GM12878 (cell line): ENCODE data around the gene RAB25. TPM values are rescaled to one million over a fixed set of nuclear protein-coding genes. Genes with fewer than 3 reads are reported as not detected.

ENCODE experiments used
- ATAC-seq: fragments of 200-7000 bp; cut with Tn5 transposase; 3 replicates; pipeline ENCODE4 v1.9.1; 2020; ENCODE audit warnings: mild to moderate bottlenecking, moderate library complexity
- BruUV-seq: library from RNA; stranded (reverse); fragments of 400-500 nt; replicated peaks from 2 replicates; lab custom pipeline; 2021; lab: Mats Ljungman, UMichigan
- CTCF ChIA-PET: fragments of 300-600 bp; sonication (Branson Sonifier 250); formaldehyde crosslinking; extraction: SDS; loops from one replicate; lab custom pipeline; 2021; ENCODE audit warnings: inconsistent platforms; lab: Yijun Ruan, JAX
- POLR2A ChIA-PET: fragments of 350-600 bp; formaldehyde crosslinking; extraction: SDS; loops from one replicate; lab custom pipeline; 2021; ENCODE audit warnings: inconsistent platforms; lab: Charles Lee
- RAD21 ChIA-PET: fragments of 300-600 bp; sonication (Branson Sonifier 250); formaldehyde crosslinking; loops from one replicate; lab custom pipeline; 2023; ENCODE audit warnings: antibody characterized with exemption; ENCODE audit not compliant: unreplicated experiment; lab: Charles Lee
- SMC1A ChIA-PET: fragments of 300-600 bp; sonication (Branson Sonifier 250); formaldehyde crosslinking; loops from one replicate; lab custom pipeline; 2023; ENCODE audit not compliant: unreplicated experiment, uncharacterized antibody; lab: Charles Lee
- DNase-seq: peaks from one replicate; pipeline ENCODE4 v3.0.0-alpha.2; 2011; ENCODE audit warnings: low read depth, low spot score
- FAIRE-seq: peaks from 3 replicates; lab custom pipeline; 2011; peaks lifted over from hg19 to GRCh38; lab: Jason Lieb, UNC
- H2AFZ ChIP-seq: 2 replicates; pipeline ENCODE4 v1.6.0; 2011; ENCODE audit warnings: low read depth, low read length, control low read depth; ENCODE audit not compliant: control insufficient read depth
- H3K27ac ChIP-seq: 2 replicates; pipeline ENCODE4 v1.5.1; 2011; ENCODE audit warnings: control low read depth; ENCODE audit not compliant: control insufficient read depth, insufficient read depth
- H3K27me3 ChIP-seq, 2 experiments: replicated peaks in 1 of 2; 2 replicates each; pipeline versions ENCODE4 v1.6.0 to v1.6.1; 2011; ENCODE audit warnings: low read length in 1 of 2; ENCODE audit not compliant: control insufficient read depth in 2 of 2, insufficient read depth in 2 of 2
- H3K36me3 ChIP-seq, 2 experiments: 2 replicates each; pipeline ENCODE4 v1.5.1; 2011; ENCODE audit warnings: low read length in 1 of 2; ENCODE audit not compliant: control insufficient read depth in 2 of 2, insufficient read depth in 2 of 2
- H3K4me1 ChIP-seq: 2 replicates; pipeline ENCODE4 v1.6.1; 2011; ENCODE audit warnings: mild to moderate bottlenecking, low read length, moderate library complexity, mixed read lengths; ENCODE audit not compliant: control insufficient read depth, insufficient read depth
- H3K4me2 ChIP-seq: 2 replicates; pipeline ENCODE4 v1.6.0; 2011; ENCODE audit warnings: control low read depth; ENCODE audit not compliant: control insufficient read depth, insufficient read depth
- H3K4me3 ChIP-seq: fragments of 200-600 bp; sonication (generic); 2 replicates; pipeline ENCODE4 v1.5.1; 2016
- H3K79me2 ChIP-seq: 2 replicates; pipeline ENCODE4 v1.6.0; 2011; ENCODE audit warnings: low read length; ENCODE audit not compliant: control insufficient read depth, insufficient read depth
- H3K9ac ChIP-seq: 2 replicates; pipeline ENCODE4 v1.8.0; 2011; ENCODE audit warnings: low read length, control low read depth, mixed read lengths; ENCODE audit not compliant: control insufficient read depth, insufficient read depth
- H3K9me3 ChIP-seq: replicated peaks from 3 replicates; pipeline ENCODE4 v1.5.1; 2011; ENCODE audit warnings: mild to moderate bottlenecking, low read length; ENCODE audit not compliant: control insufficient read depth, insufficient read depth
- H4K20me1 ChIP-seq: 2 replicates; pipeline ENCODE4 v1.6.0; 2011; ENCODE audit not compliant: control insufficient read depth, insufficient read depth
- CUX1 ChIP-seq: IDR thresholded peaks from 2 replicates; pipeline ENCODE4 v1.6.1; 2012; ENCODE audit warnings: improper control_type of control experiment, low read depth, low read length; ENCODE audit not compliant: insufficient replicate concordance
- DPF2 ChIP-seq: fragments of 450-650 bp; IDR thresholded peaks from 2 replicates; pipeline ENCODE4 v1.6.1; 2017; ENCODE audit warnings: mild to moderate bottlenecking
- E2F8 ChIP-seq: fragments of 450-650 bp; IDR thresholded peaks from 2 replicates; pipeline ENCODE4 v1.6.1; 2018; ENCODE audit warnings: mild to moderate bottlenecking, low read depth, moderate library complexity; ENCODE audit not compliant: partially characterized antibody
- HDAC6 ChIP-seq: fragments of 200-600 bp; sonication (generic); IDR thresholded peaks from one replicate; pipeline ENCODE4 v1.8.0; 2017; ENCODE audit warnings: antibody characterized with exemption; ENCODE audit not compliant: unreplicated experiment
- HDGF ChIP-seq: fragments of 450-650 bp; IDR thresholded peaks from 2 replicates; pipeline ENCODE4 v1.6.1; 2016; ENCODE audit warnings: antibody characterized with exemption
- IKZF2 ChIP-seq, 2 experiments: fragments of 450-650 bp; IDR thresholded peaks; 2 replicates each; pipeline ENCODE4 v1.6.1; 2017; ENCODE audit warnings: mild to moderate bottlenecking in 2 of 2, moderate library complexity in 2 of 2
- IRF3 ChIP-seq: fragments of 450-650 bp; IDR thresholded peaks from 2 replicates; pipeline ENCODE4 v1.6.1; 2014; ENCODE audit warnings: mild to moderate bottlenecking
- NBN ChIP-seq: fragments of 450-650 bp; IDR thresholded peaks from 2 replicates; pipeline ENCODE4 v1.6.1; 2016
- SIX5 ChIP-seq: IDR thresholded peaks from 2 replicates; pipeline ENCODE4 v1.6.1; 2011; ENCODE audit warnings: mild to moderate bottlenecking, low read depth, low read length, moderate library complexity; ENCODE audit not compliant: severe bottlenecking
- SMC3 ChIP-seq: IDR thresholded peaks from 2 replicates; pipeline ENCODE4 v1.6.1; 2011; ENCODE audit warnings: low read length, improper control_type of control experiment, borderline replicate concordance
- TCF3 ChIP-seq: IDR thresholded peaks from 2 replicates; pipeline ENCODE4 v1.6.1; 2012; ENCODE audit warnings: low read depth, mild to moderate bottlenecking, low read length, borderline replicate concordance; ENCODE audit not compliant: insufficient read depth
- WGBS: methylation state at CpG from one replicate; pipeline ENCODE4 v1.1.6; 2016; ENCODE audit warnings: low lambda C conversion rate; ENCODE audit not compliant: insufficient replicate concordance, insufficient coverage; ENCODE audit errors: missing lambda C conversion rate; 5-methylcytosine and 5-hydroxymethylcytosine counted together
- in situ Hi-C: fragments of 300-500 bp; cut with MboI; formaldehyde crosslinking; loops from 9 replicates; pipeline ENCODE4 v1.14.3; 2018; ENCODE audit warnings: mixed read lengths
- intact Hi-C: fragments of 100-400 bp; cut with micrococcal nuclease; formaldehyde crosslinking; loops from one replicate; pipeline ENCODE4 v1.14.2; 2022; ENCODE audit not compliant: unreplicated experiment
- polyA plus RNA-seq, 11 experiments: library from polyadenylated mRNA; depleted of rRNA in 4 of 11; unstranded in 6 of 11; stranded (reverse) in 5 of 11; fragments of >200 nt; fragmentation: Nextera tagmentation in 4 of 11; fragmentation: Illumina TruSeq in 1 of 11; extraction: Ambion mirVana in 4 of 11; extraction: Trizol in 1 of 11; gene quantifications; 1 replicate in 1 of 11; 2 replicates in 10 of 11; pipeline versions ENCODE4 v1.2.1 to v1.2.3, GENCODE V29; 2011 to 2016; ENCODE audit warnings: inconsistent platforms in 2 of 11, missing spikeins in 2 of 11, low read depth in 1 of 11
- total RNA-seq, 4 experiments: library from RNA; depleted of rRNA in 3 of 4; stranded (reverse); fragments of >200 nt in 3 of 4; fragmentation: Illumina TruSeq in 1 of 4; extraction: Trizol in 1 of 4; gene quantifications; 2 replicates each; pipeline versions ENCODE4 v1.2.1 to v1.2.3, GENCODE V29; 2013 to 2021

RAB25 gene
- total and polyA plus RNA-seq, 10 of the 15 experiments (the other 5 are each of a cell fraction or from before 2014, with no cell fraction given), result 0.16 to 0.36 (median 0.22) TPM; not detected in 7

- TF ChIP-seq NBN (no peak), CUX1 (no peak)
Measured at GRCh38 chr1:156099282-156099681, 38.3 kb downstream of the RAB25 start (continued).

GRCh38 chr1:156100205-156100995 is 39.4 kb downstream of the RAB25 start:
- BruUV-seq, result no TSS peak
- no peaks in the 10 kb centered on the region for H3K9me3 ChIP-seq
- H4K20me1 ChIP-seq, result no peaks in the 10 kb centered on the region
- 88% methylated on average over 4 of the region's 4 CpGs for WGBS
- RAD21 ChIA-PET, result interaction anchor here (0.5 to 22.4 kb wide), 4 partner anchors 9 to 117 kb away, joined by 3 to 695 read pairs (median 4); partner anchors contain the start of gene LMNA
- CTCF ChIA-PET, result interaction anchor here (1.0 to 21.5 kb wide), 4 partner anchors 8 to 219 kb away, joined by 3 to 1294 read pairs (median 13); partner anchors contain the start of gene LMNA
- no peak for TF ChIP-seq SIX5
- no peak for TF ChIP-seq IRF3
- 0 out of 2 replicates have a peak, but pooled peaks have one; percentile 58 for TF ChIP-seq HDGF
- TF ChIP-seq TCF3, result no peak
- no peak for TF ChIP-seq E2F8
- no peak for TF ChIP-seq SMC3
- TF ChIP-seq HDAC6, result no peak
- no peak for TF ChIP-seq IKZF2 (IDR thresholded peaks at IDR 0.05)
- no peak for TF ChIP-seq DPF2
- TF ChIP-seq, all 136 proteins: peak for 1
- H3K36me3 ChIP-seq, result no peaks in the 10 kb centered on the region
- H3K4me2 ChIP-seq, result no peak overlapping the region
- H3K79me2 ChIP-seq, result peaks cover 2% of the 10 kb centered on the region; the same call in 1 of the 2 replicates
- ATAC-seq (no peak), FAIRE-seq (no peak), DNase-seq (no peak)
- SMC1A ChIA-PET, result interaction anchor here (0.6 to 23.8 kb wide), 5 partner anchors 9 to 59 kb away, joined by 3 to 874 read pairs (median 3); partner anchors contain the start of gene LMNA
- no peaks in the 10 kb centered on the region for H3K27me3 ChIP-seq
- in situ Hi-C loops, result no loop called here
- POLR2A ChIA-PET, result interaction anchor here (0.7 to 6.8 kb wide), 7 partner anchors 11 to 160 kb away, joined by 3 to 89 read pairs (median 6); partner anchors contain the start of gene LMNA
- intact Hi-C loops, result no loop called here
- no peak overlapping the region for H3K4me3 ChIP-seq
- H3K4me1 ChIP-seq, result peaks cover 58% of the 10 kb centered on the region
- H3K9ac ChIP-seq, result no peak overlapping the region
- no peak overlapping the region for H2AFZ ChIP-seq
- no peak overlapping the region for H3K27ac ChIP-seq
